Aorta (tissue), 5 donors: ENCODE results near the gene GM2A. TPM values are rescaled to one million over a fixed set of nuclear protein-coding genes. Genes with fewer than 3 reads are reported as not detected.
A peak's percentile ranks its signal among the peaks of the same experiment; 100 is the strongest.
"Not testable (repeated sequence)": the region's sequence is repeated elsewhere in the genome, so short reads cannot be mapped to it uniquely, and the experiment has no call there.

Source experiments
- ATAC-seq: fragments of 200-7000 bp; cut with Tn5 transposase; one replicate; pipeline ENCODE4 v1.9.1; 2022; ENCODE audit warnings: moderate library complexity; ENCODE audit not compliant: low FRiP score
- DNase-seq, 2 donors: peaks; one replicate each; pipeline ENCODE4 v3.0.0-alpha.2; 2020
- H3K27ac ChIP-seq, 2 donors: one replicate each; pipeline ENCODE4 v1.5.1; 2013; ENCODE audit warnings: low read length in 2 of 2, mild to moderate bottlenecking in 2 of 2, moderate library complexity in 2 of 2, control low read depth in 1 of 2, inconsistent platforms in 1 of 2, low read depth in 1 of 2
- H3K27me3 ChIP-seq, 2 donors: one replicate each; pipeline ENCODE4 v1.6.1; 2013; ENCODE audit warnings: control low read depth in 1 of 2, low read length in 1 of 2, mild to moderate bottlenecking in 1 of 2, moderate library complexity in 1 of 2; ENCODE audit not compliant: insufficient read depth in 2 of 2, control insufficient read depth in 1 of 2
- H3K36me3 ChIP-seq, 2 donors: one replicate each; pipeline ENCODE4 v1.6.1; 2013; ENCODE audit warnings: control low read depth in 1 of 2, low read length in 1 of 2, mild to moderate bottlenecking in 1 of 2; ENCODE audit not compliant: insufficient read depth in 2 of 2, control insufficient read depth in 1 of 2
- H3K4me1 ChIP-seq, 2 donors: one replicate each; pipeline ENCODE4 v1.6.1; 2013; ENCODE audit warnings: low read length in 2 of 2, control low read depth in 1 of 2, mild to moderate bottlenecking in 1 of 2, moderate library complexity in 1 of 2; ENCODE audit not compliant: insufficient read depth in 2 of 2, control insufficient read depth in 1 of 2
- H3K4me3 ChIP-seq, 2 donors: one replicate each; pipeline ENCODE4 v1.5.1; 2013; ENCODE audit warnings: low read length in 2 of 2, control low read depth in 1 of 2, mild to moderate bottlenecking in 1 of 2
- H3K9me3 ChIP-seq: one replicate; pipeline ENCODE4 v1.6.1; 2013; ENCODE audit warnings: mild to moderate bottlenecking, low read length; ENCODE audit not compliant: control insufficient read depth
- WGBS, 2 donors: extraction: QIAGEN DNeasy Blood & Tissue Kit; methylation state at CpG; one replicate each; pipeline ENCODE4 v1.1.7; 2013; 5-methylcytosine and 5-hydroxymethylcytosine counted together
- intact Hi-C, 2 donors: fragments of 100-400 bp; cut with DNase I; formaldehyde crosslinking; loops; one replicate each; pipeline versions ENCODE4 v1.14.2 to v1.15.0; 2022
- polyA plus RNA-seq, 2 donors: library from polyadenylated mRNA; stranded (reverse); fragments of 200-250 nt; gene quantifications; one replicate each; pipeline ENCODE4 v1.2.3, GENCODE V29; 2013
- total RNA-seq, 2 donors: library from RNA; stranded (reverse); fragmentation: NEBNext Ultra II Directional; extraction: Animal tissue kit (Norgen Biotek cat#: 25700); gene quantifications; one replicate each; pipeline ENCODE4 v1.2.1, GENCODE V29; 2021
- donor health status: healthy with polysubstance abuse.
- donor health status: Bipolar disorder and iron deficiency.
- donor health status: DM: no; HTN: no; CAD: no.
- donor health status: DM: no; HTN: no; CAD: no.
- donor health status: DM: yes; HTN: yes; CAD: no.

GM2A gene
- total and polyA plus RNA-seq, 4 donors, result 13.7 to 32.7 (median 21.1) TPM

- WGBS, 2 donors, result 95 to 97% methylated on average over 4 of the region's 4 CpGs
- no peak overlapping the region for H3K4me3 ChIP-seq
- H3K36me3 ChIP-seq, result no peaks in the 10 kb centered on the region
- intact Hi-C loops, result loop anchor here in 1 of 2 donors (10.0 kb wide), 1 partner anchor 523 kb away; the partner anchor contains the start of gene G3BP1
- H3K27me3 ChIP-seq, result no peaks in the 10 kb centered on the region
- no peaks in the 10 kb centered on the region for H3K9me3 ChIP-seq
- no peak for DNase-seq
- peaks cover 0 to 4% of the 10 kb centered on the region in 2 donors for H3K4me1 ChIP-seq
- H3K27ac ChIP-seq, result no peak overlapping the region
- no peak for ATAC-seq
These were observed 1.4 kb upstream of the GM2A start for GRCh38 chr5:151251621-151252020.

GRCh38 chr5:151253605-151253950, 593 bp downstream of the GM2A start:
- WGBS, 2 donors, result 22 to 36% methylated on average over 5 of the region's 5 CpGs
- no peaks in the 10 kb centered on the region for H3K27me3 ChIP-seq
- peaks cover 0 to 4% of the 10 kb centered on the region in 2 donors for H3K4me1 ChIP-seq
- DNase-seq (no peak), ATAC-seq (no peak)
- H3K27ac ChIP-seq, result no peak overlapping the region
- H3K9me3 ChIP-seq, result no peaks in the 10 kb centered on the region
- no peaks in the 10 kb centered on the region for H3K36me3 ChIP-seq
- intact Hi-C loops, result loop anchor here in 1 of 2 donors (10.0 kb wide), 1 partner anchor 521 kb away; the partner anchor contains the start of gene G3BP1
- H3K4me3 ChIP-seq, result peak overlapping the region; percentile 76 to 92

- Histone ChIP-seq H3K4me1 (peaks cover 0 to 4% of the 10 kb centered on the region in 2 donors), H3K36me3 (no peaks in the 10 kb centered on the region), H3K27ac (no peak overlapping the region), H3K4me3 (no peak overlapping the region), H3K27me3 (no peaks in the 10 kb centered on the region), H3K9me3 (no peaks in the 10 kb centered on the region)
- 68 to 69% methylated on average over 1 of the region's 1 CpG for WGBS, 2 donors
- no peak for ATAC-seq
- intact Hi-C loops, result loop anchor here in 1 of 2 donors (10.0 kb wide), 1 partner anchor 520 kb away; the partner anchor contains the start of gene G3BP1
- DNase-seq, result no peak
These were observed 1.6 kb downstream of the GM2A start for GRCh38 chr5:151254556-151254955.

- not testable (repeated sequence) for H3K27me3 ChIP-seq, DNase-seq, H3K4me3 ChIP-seq, ATAC-seq, H3K9me3 ChIP-seq, H3K27ac ChIP-seq, H3K36me3 ChIP-seq, H3K4me1 ChIP-seq
- WGBS, 2 donors, result 97 to 98% methylated on average over 5 of the region's 5 CpGs
- intact Hi-C loops, result loop anchor here in 1 of 2 donors (10.0 kb wide), 1 partner anchor 520 kb away; the partner anchor contains the start of gene G3BP1
These were observed 2.0 kb downstream of the GM2A start for GRCh38 chr5:151254990-151255389.

- ATAC-seq (no peak), DNase-seq (no peak)
- no peak overlapping the region for H3K27ac ChIP-seq
- H3K4me1 ChIP-seq, result peaks cover 0 to 4% of the 10 kb centered on the region in 2 donors
- WGBS, 2 donors, result 88 to 90% methylated on average over 3 of the region's 3 CpGs
- no peaks in the 10 kb centered on the region for H3K36me3 ChIP-seq
- no peaks in the 10 kb centered on the region for H3K9me3 ChIP-seq
- H3K4me3 ChIP-seq, result no peak overlapping the region
- H3K27me3 ChIP-seq, result no peaks in the 10 kb centered on the region
- intact Hi-C loops, result loop anchor here in 1 of 2 donors (10.0 kb wide), 1 partner anchor 519 kb away; the partner anchor contains the start of gene G3BP1
These were observed 2.8 kb downstream of the GM2A start for GRCh38 chr5:151255621-151256286.

- WGBS, 2 donors, result 83 to 90% methylated on average over 5 of the region's 5 CpGs
- no peak overlapping the region for H3K27ac ChIP-seq
- DNase-seq, result peak in 1 of 2 donors; percentile 66
These were observed 4.8 kb downstream of the GM2A start for GRCh38 chr5:151257731-151258181.

GRCh38 chr5:151258201-151258611, 5.2 kb downstream of the GM2A start:
- intact Hi-C loops, result loop anchor here in 1 of 2 donors (10.0 kb wide), 1 partner anchor 517 kb away; the partner anchor contains the start of gene G3BP1
- peaks cover 0 to 4% of the 10 kb centered on the region in 2 donors for H3K4me1 ChIP-seq
- no peaks in the 10 kb centered on the region for H3K36me3 ChIP-seq
- ATAC-seq, result no peak
- 89 to 92% methylated on average over 7 of the region's 7 CpGs for WGBS, 2 donors
- H3K27me3 ChIP-seq, result no peaks in the 10 kb centered on the region
- H3K9me3 ChIP-seq, result no peaks in the 10 kb centered on the region
- no peak overlapping the region for H3K4me3 ChIP-seq
- DNase-seq, result no peak
- no peak overlapping the region for H3K27ac ChIP-seq

More at GRCh38 chr5:151257731-151258181, 4.8 kb downstream of the GM2A start:
- no peak for ATAC-seq
- Histone ChIP-seq H3K9me3 (no peaks in the 10 kb centered on the region), H3K27me3 (no peaks in the 10 kb centered on the region), H3K4me1 (peaks cover 0 to 4% of the 10 kb centered on the region in 2 donors), H3K36me3 (no peaks in the 10 kb centered on the region), H3K4me3 (no peak overlapping the region)
- intact Hi-C loops, result loop anchor here in 1 of 2 donors (10.0 kb wide), 1 partner anchor 517 kb away; the partner anchor contains the start of gene G3BP1

GRCh38 chr5:151258816-151259215, 5.8 kb downstream of the GM2A start:
- 0 to 99% methylated on average over 1 of the region's 1 CpG for WGBS, 2 donors
- Histone ChIP-seq H3K27me3 (no peaks in the 10 kb centered on the region), H3K36me3 (no peaks in the 10 kb centered on the region), H3K9me3 (no peaks in the 10 kb centered on the region), H3K4me3 (no peak overlapping the region), H3K27ac (no peak overlapping the region), H3K4me1 (no peaks in the 10 kb centered on the region)
- intact Hi-C loops, result loop anchor here in 1 of 2 donors (10.0 kb wide), 1 partner anchor 516 kb away; the partner anchor contains the start of gene G3BP1
- DNase-seq, result no peak
- no peak for ATAC-seq
